ENCODE data around the gene IPO13.

The IPO13 gene

DNA sequence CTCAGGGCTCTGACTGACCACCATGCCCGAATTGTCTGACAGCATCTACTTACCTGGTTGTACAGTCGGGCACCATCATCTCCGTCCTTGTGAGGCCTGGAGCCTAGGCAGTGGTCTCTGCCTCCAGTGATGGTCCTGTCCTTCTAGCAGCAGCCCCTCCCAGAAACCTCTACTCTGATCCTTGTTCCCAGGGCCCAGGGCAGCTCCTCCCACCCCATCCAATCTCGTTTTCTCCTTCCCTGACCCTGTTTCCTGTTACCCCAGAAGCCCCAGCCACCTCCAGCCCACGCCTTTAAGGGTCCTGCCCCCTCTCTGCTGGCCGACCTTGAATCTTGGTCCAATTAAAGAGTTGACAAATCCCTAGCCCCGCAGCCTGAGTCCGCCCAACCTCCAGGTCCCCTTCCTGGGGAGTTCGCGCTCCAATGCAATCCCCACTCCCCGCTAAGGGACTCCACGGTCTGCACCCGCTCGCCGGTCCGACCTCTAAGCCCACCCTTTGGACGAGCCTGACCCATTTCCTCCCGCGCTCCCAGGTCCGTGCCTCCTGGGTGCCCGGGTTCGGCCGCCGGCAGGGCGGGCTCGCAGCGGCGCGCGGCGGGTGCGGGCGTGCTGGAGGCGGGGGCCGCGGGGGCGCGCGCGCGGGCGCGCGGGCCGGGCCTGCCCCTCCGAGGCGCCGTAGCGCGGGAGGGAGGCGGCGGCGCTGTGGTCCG lies 32.0 kb downstream of the IPO13 start, which contains the start of gene B4GALT2:
Gene B4GALT2 (plus strand): TSS at position 660 of the 710 bp plus-strand sequence. CDS start 1,951 bp downstream, outside the sequence.
- no peak for DNase-seq (ENCODE audit: low read depth)
- H3K4me3 ChIP-seq (ENCODE audit: low read depth, low read length), result peak within 1 kb of the TSS; percentile 65
- TF ChIP-seq, protein P1, sequence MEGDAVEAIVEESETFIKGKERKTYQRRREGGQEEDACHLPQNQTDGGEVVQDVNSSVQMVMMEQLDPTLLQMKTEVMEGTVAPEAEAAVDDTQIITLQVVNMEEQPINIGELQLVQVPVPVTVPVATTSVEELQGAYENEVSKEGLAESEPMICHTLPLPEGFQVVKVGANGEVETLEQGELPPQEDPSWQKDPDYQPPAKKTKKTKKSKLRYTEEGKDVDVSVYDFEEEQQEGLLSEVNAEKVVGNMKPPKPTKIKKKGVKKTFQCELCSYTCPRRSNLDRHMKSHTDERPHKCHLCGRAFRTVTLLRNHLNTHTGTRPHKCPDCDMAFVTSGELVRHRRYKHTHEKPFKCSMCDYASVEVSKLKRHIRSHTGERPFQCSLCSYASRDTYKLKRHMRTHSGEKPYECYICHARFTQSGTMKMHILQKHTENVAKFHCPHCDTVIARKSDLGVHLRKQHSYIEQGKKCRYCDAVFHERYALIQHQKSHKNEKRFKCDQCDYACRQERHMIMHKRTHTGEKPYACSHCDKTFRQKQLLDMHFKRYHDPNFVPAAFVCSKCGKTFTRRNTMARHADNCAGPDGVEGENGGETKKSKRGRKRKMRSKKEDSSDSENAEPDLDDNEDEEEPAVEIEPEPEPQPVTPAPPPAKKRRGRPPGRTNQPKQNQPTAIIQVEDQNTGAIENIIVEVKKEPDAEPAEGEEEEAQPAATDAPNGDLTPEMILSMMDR (IDR thresholded peaks at IDR 0.05; ENCODE audit: control insufficient read depth, extremely low read depth, insufficient read depth), result no peak

GRCh38 chr1:43979261-43979527 lies 32.4 kb downstream of the IPO13 start:
- DNase-seq (ENCODE audit: low read depth), result no peak
- TF ChIP-seq, protein P1 (IDR thresholded peaks at IDR 0.05; ENCODE audit: control insufficient read depth, extremely low read depth, insufficient read depth), result no peak
- H3K4me3 ChIP-seq (ENCODE audit: low read depth, low read length), result peak overlapping the region; percentile 53

DNA sequence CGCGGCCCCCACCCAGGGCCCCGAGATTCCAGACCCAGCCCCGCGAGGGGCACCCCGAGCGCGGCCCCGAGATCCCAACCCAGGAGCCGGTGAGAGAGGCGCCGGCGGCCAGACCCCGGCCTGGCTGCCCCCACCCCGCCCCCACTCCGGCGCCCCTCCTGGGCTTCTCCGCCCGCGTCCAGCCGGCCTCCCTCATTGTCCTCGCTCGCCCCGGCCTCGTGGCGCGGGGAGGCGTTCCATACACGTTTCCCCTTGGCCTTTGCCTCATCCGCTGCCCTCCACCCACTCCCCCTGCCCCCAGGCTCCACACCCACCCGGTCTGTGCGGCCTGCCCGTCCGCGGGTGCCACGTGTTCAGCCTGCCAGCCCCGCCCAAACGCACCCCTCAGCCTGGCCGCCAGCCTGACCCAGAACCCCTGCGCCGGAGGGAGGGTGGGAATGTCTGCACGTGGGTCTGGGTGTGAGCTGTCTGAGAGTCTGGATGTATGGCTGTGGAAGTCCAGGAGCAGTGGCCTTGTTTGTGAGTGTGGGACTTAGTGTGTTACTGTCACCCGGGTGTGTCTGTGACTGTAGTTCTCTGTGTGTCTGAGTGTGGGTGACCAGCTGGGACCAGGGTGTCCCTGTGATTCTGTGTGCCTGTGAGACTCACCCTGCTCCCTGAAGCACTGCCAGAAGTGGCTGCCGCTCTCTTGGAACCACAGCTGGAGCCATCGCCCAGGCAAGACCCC lies 32.9 kb downstream of the IPO13 start:
- H3K4me3 ChIP-seq (ENCODE audit: low read depth, low read length), result peak overlapping the region; percentile 53
- TF ChIP-seq, protein P1 (IDR thresholded peaks at IDR 0.05; ENCODE audit: control insufficient read depth, extremely low read depth, insufficient read depth), result no peak

GRCh38 chr1:43980255-43981134 lies 33.7 kb downstream of the IPO13 start:
- TF ChIP-seq, protein P1 (IDR thresholded peaks at IDR 0.05; ENCODE audit: control insufficient read depth, extremely low read depth, insufficient read depth), result no peak

More for the DNA sequence above, 32.9 kb downstream of the IPO13 start:
- DNase-seq (ENCODE audit: low read depth), result no peak

DNA sequence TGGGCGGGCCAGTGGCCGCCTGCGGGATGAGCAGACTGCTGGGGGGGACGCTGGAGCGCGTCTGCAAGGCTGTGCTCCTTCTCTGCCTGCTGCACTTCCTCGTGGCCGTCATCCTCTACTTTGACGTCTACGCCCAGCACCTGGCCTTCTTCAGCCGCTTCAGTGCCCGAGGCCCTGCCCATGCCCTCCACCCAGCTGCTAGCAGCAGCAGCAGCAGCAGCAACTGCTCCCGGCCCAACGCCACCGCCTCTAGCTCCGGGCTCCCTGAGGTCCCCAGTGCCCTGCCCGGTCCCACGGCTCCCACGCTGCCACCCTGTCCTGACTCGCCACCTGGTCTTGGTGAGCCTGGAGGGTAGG lies 34.4 kb downstream of the IPO13 start:
- no peak for DNase-seq (ENCODE audit: low read depth)
- TF ChIP-seq, protein P1 (IDR thresholded peaks at IDR 0.05; ENCODE audit: control insufficient read depth, extremely low read depth, insufficient read depth), result no peak
- no peak overlapping the region for H3K4me3 ChIP-seq (ENCODE audit: low read depth, low read length)

More at GRCh38 chr1:43980255-43981134, 33.7 kb downstream of the IPO13 start:
- no peak for DNase-seq (ENCODE audit: low read depth)
- peak overlapping the region; percentile 53 for H3K4me3 ChIP-seq (ENCODE audit: low read depth, low read length)

DNA sequence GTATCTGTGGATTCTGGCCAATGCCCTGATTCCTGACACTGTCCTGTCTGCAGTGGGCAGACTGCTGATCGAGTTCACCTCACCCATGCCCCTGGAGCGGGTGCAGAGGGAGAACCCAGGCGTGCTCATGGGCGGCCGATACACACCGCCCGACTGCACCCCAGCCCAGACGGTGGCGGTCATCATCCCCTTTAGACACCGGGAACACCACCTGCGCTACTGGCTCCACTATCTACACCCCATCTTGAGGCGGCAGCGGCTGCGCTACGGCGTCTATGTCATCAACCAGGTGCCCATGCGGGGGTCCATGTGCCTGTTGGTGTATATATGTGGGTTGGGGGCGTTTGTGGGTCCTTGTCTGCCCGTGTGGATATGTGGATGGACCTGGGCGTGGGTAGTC lies 34.9 kb downstream of the IPO13 start:
- H3K4me3 ChIP-seq (ENCODE audit: low read depth, low read length), result no peak overlapping the region
- TF ChIP-seq, protein P1 (IDR thresholded peaks at IDR 0.05; ENCODE audit: control insufficient read depth, extremely low read depth, insufficient read depth), result no peak
- DNase-seq (ENCODE audit: low read depth), result no peak
